Endothelial cell of umbilical vein (primary cell): Measurements from ENCODE around the gene EIF3J. TPM values are rescaled to one million over a fixed set of nuclear protein-coding genes. Genes with fewer than 3 reads are reported as not detected.

Experiments
- BruUV-seq: library from RNA; stranded (reverse); fragments of 400-500 nt; replicated peaks from 2 replicates; lab custom pipeline; 2021; lab: Mats Ljungman, UMichigan
- CTCF ChIA-PET: fragments of 300-600, 350-600 bp; sonication (Branson Sonifier 250); formaldehyde crosslinking; loops from one replicate; lab custom pipeline; 2021; ENCODE audit warnings: antibody characterized with exemption, inconsistent platforms; lab: Charles Lee
- POLR2A ChIA-PET: fragments of 300-600, 350-600 bp; sonication (Branson Sonifier 250); formaldehyde crosslinking; loops from one replicate; lab custom pipeline; 2021; ENCODE audit warnings: antibody characterized with exemption, inconsistent platforms; lab: Charles Lee
- DNase-seq: peaks from one replicate; pipeline ENCODE4 v3.0.0-alpha.2; 2011; ENCODE audit warnings: low read depth, low spot score
- FAIRE-seq: peaks from 2 replicates; lab custom pipeline; 2011; peaks lifted over from hg19 to GRCh38; lab: Jason Lieb, UNC
- H2AFZ ChIP-seq: 2 replicates; pipeline ENCODE4 v1.6.0; 2012; ENCODE audit warnings: low read depth, low read length, control low read depth, inconsistent platforms
- H3K27ac ChIP-seq: 2 replicates; pipeline ENCODE4 v1.5.1; 2011; ENCODE audit warnings: low read depth, mild to moderate bottlenecking, control low read depth, low read length, moderate library complexity; ENCODE audit not compliant: insufficient read depth
- H3K27me3 ChIP-seq, 2 experiments: 2 replicates each; pipeline versions ENCODE4 v1.6.0 to v1.6.1; 2011; ENCODE audit warnings: low read length in 2 of 2, mixed read lengths in 1 of 2; ENCODE audit not compliant: control insufficient read depth in 2 of 2, insufficient read depth in 2 of 2
- H3K36me3 ChIP-seq, 2 experiments: 2 replicates in 1 of 2; 3 replicates in 1 of 2; pipeline ENCODE4 v1.5.1; 2011; ENCODE audit warnings: low read length in 2 of 2, mild to moderate bottlenecking in 1 of 2, moderate library complexity in 1 of 2; ENCODE audit not compliant: control insufficient read depth in 2 of 2, insufficient read depth in 2 of 2; ENCODE audit errors: extremely low read depth in 1 of 2
- H3K4me1 ChIP-seq: 3 replicates; pipeline ENCODE4 v1.5.1; 2011; ENCODE audit warnings: mild to moderate bottlenecking, low read length; ENCODE audit not compliant: control insufficient read depth, insufficient read depth; ENCODE audit errors: extremely low read depth
- H3K4me2 ChIP-seq: 2 replicates; pipeline ENCODE4 v1.6.1; 2011; ENCODE audit warnings: low read length, control low read depth, mixed read lengths; ENCODE audit not compliant: insufficient read depth
- H3K4me3 ChIP-seq, 3 experiments: fragments of 200-600 bp in 1 of 3; sonication (generic), shearing (Covaris generic) in 1 of 3; replicated peaks in 1 of 3; 2 replicates each; pipeline ENCODE4 v1.5.1; 2011 to 2016; ENCODE audit warnings: control low read depth in 3 of 3, low read length in 3 of 3, mild to moderate bottlenecking in 2 of 3, inconsistent platforms in 1 of 3, low read depth in 1 of 3, moderate library complexity in 1 of 3; ENCODE audit not compliant: insufficient read depth in 1 of 3
- H3K79me2 ChIP-seq: 2 replicates; pipeline ENCODE4 v1.6.0; 2012; ENCODE audit warnings: low read length, inconsistent platforms; ENCODE audit not compliant: control insufficient read depth, insufficient read depth
- H3K9ac ChIP-seq: replicated peaks from 2 replicates; pipeline ENCODE3; 2011; ENCODE audit warnings: low read length, control low read depth; ENCODE audit not compliant: insufficient read depth; ENCODE audit errors: extremely low read depth
- H3K9me1 ChIP-seq: replicated peaks from 3 replicates; pipeline ENCODE4 v1.6.0; 2011; ENCODE audit warnings: mild to moderate bottlenecking, low read length; ENCODE audit not compliant: control insufficient read depth, insufficient read depth; ENCODE audit errors: extremely low read depth
- H3K9me3 ChIP-seq: replicated peaks from 2 replicates; pipeline ENCODE4 v1.5.1; 2012; ENCODE audit warnings: low read length, inconsistent platforms; ENCODE audit not compliant: control insufficient read depth, insufficient read depth
- H4K20me1 ChIP-seq: replicated peaks from 2 replicates; pipeline ENCODE3; 2011; ENCODE audit warnings: mild to moderate bottlenecking, low read length; ENCODE audit not compliant: control insufficient read depth, insufficient read depth; ENCODE audit errors: extremely low read depth
- EZH2 ChIP-seq: IDR thresholded peaks from 2 replicates; pipeline ENCODE4 v1.6.1; 2012; ENCODE audit warnings: borderline replicate concordance, low read depth, mild to moderate bottlenecking, moderate library complexity, low read length, inconsistent platforms; ENCODE audit not compliant: severe bottlenecking
- FOS ChIP-seq: IDR thresholded peaks from 2 replicates; pipeline ENCODE4 v1.6.1; 2011; ENCODE audit warnings: mild to moderate bottlenecking, low read length, moderate library complexity, borderline replicate concordance; ENCODE audit not compliant: insufficient read depth
- GATA2 ChIP-seq: IDR thresholded peaks from 2 replicates; pipeline ENCODE4 v1.7.0; 2011; ENCODE audit warnings: low read depth, mild to moderate bottlenecking, moderate library complexity, mixed read lengths, low read length; ENCODE audit not compliant: insufficient read length, insufficient read depth
- JUN ChIP-seq: IDR thresholded peaks from 2 replicates; pipeline ENCODE4 v1.6.1; 2011; ENCODE audit warnings: borderline replicate concordance, low read depth; ENCODE audit not compliant: insufficient read length, insufficient read depth
- MYC ChIP-seq: IDR thresholded peaks from one replicate; pipeline ENCODE4 v1.6.1; 2011; ENCODE audit warnings: mild to moderate bottlenecking, low read depth, low read length
- POLR2A ChIP-seq: IDR thresholded peaks from 2 replicates; pipeline ENCODE4 v1.6.1; 2012; ENCODE audit warnings: low read depth, mild to moderate bottlenecking, control low read depth, low read length
- POLR2AphosphoS5 ChIP-seq: IDR thresholded peaks from 2 replicates; pipeline ENCODE4 v1.6.1; 2012; ENCODE audit warnings: low read depth, mild to moderate bottlenecking, control low read depth, low read length, moderate library complexity; ENCODE audit not compliant: insufficient read depth
- dilution Hi-C: fragments of 300-500 bp; cut with MboI; formaldehyde crosslinking; loops from one replicate; pipeline ENCODE4 v1.15.0; 2019; ENCODE audit warnings: low sequenced_read_pairs; ENCODE audit not compliant: extremely low pct_ligation_motif_present
- intact Hi-C: fragments of 100-400 bp; cut with micrococcal nuclease; formaldehyde crosslinking; loops from one replicate; pipeline ENCODE4 v1.10.0; 2022
- polyA plus RNA-seq, 4 experiments: library from polyadenylated mRNA; depleted of rRNA in 3 of 4; stranded (reverse) in 3 of 4; unstranded in 1 of 4; fragments of >200 nt; gene quantifications; 2 replicates each; pipeline versions ENCODE4 v1.2.1 to v1.2.3, GENCODE V29; 2011 to 2012; ENCODE audit warnings: missing spikeins in 1 of 4
- total RNA-seq: library from RNA; stranded (reverse); gene quantifications from 2 replicates; pipeline ENCODE4 v1.2.3, GENCODE V29; 2021
- TF ChIP-seq, protein P1 (sequence below), 2 donors: IDR thresholded peaks; 1 replicate in 1 of 2; 2 replicates in 1 of 2; pipeline ENCODE4 v1.5.1; 2011; ENCODE audit warnings: low read length in 2 of 2, mild to moderate bottlenecking in 2 of 2, moderate library complexity in 2 of 2, control low read depth in 1 of 2, inconsistent platforms in 1 of 2, low read depth in 1 of 2; ENCODE audit not compliant: insufficient read depth in 1 of 2; ENCODE audit errors: extremely low read depth in 1 of 2
- TF ChIP-seq, protein P2 (sequence below): IDR thresholded peaks from 2 replicates; pipeline ENCODE4 v1.6.1; 2011; ENCODE audit not compliant: insufficient read depth, insufficient read length

EIF3J gene
- total and polyA plus RNA-seq, 2 donors (not counting 3 experiments of a cell fraction or from before 2014, with no cell fraction given): 35.4 to 150 TPM

DNA sequence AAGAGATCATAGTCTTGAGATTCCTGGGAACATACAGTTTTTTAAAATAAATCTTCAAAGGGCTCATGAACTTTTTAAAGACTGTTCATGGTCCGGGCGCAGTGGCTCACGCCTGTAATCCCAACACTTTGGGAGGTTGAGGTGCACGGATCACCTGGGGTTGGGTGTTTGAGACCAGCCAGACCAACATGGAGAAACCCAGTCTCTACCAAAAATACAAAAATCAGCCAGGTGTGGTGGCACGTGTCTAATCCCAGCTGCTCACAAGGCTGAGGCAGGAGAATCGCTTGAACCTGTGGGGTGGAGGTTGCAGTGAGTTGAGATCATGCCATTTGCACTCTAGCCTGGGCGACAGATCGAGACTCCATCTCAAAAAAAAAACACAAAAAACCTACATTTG is 41.4 kb upstream of the EIF3J start:
- no peak for FAIRE-seq
- Histone ChIP-seq H2AFZ (no peak overlapping the region), H3K27me3 (no peaks in the 10 kb centered on the region), H3K79me2 (peaks cover 5% of the 10 kb centered on the region), H3K4me1 (no peaks in the 10 kb centered on the region), H3K9me3 (no peaks in the 10 kb centered on the region), H3K27ac (no peak overlapping the region), H3K4me2 (no peak overlapping the region), H4K20me1 (no peaks in the 10 kb centered on the region), H3K4me3 (no peak overlapping the region), H3K9me1 (no peaks in the 10 kb centered on the region), H3K36me3 (peaks cover 0 to 2% of the 10 kb centered on the region in 2 experiments), H3K9ac (no peak overlapping the region)
- TF ChIP-seq JUN (no peak), MYC (no peak)
- POLR2A ChIA-PET: no interaction called here
- dilution Hi-C loops (no loop called here), intact Hi-C loops (no loop called here)
- CTCF ChIA-PET: no interaction called here
- no peak for DNase-seq
- no TSS peak for BruUV-seq

DNA sequence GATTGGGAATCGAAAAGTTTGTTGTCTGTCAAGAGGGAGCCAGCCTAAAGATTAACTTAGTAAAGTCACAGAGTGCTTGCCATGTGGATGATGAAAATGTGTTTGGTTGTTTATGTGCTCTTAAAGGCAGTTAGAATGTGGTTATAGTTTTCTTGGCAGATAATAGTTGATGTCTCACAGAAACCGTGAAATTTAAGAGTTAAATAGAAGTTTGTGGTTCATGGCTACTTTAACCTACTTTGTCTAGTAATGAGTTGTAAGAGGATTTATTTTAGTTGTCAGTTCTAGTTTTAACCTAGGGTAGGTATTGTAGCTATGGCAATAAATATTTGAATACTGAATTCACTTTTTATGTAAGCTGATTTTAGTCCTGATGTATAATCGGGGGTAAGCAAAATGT is 36.4 kb upstream of the EIF3J start:
- peaks cover 6% of the 10 kb centered on the region in 2 experiments for H3K36me3 ChIP-seq
- POLR2A ChIA-PET: no interaction called here
- intact Hi-C loops: loop anchor here (2.0 to 5.0 kb wide), 3 partner anchors 283 to 628 kb away; no protein-coding TSS in a partner anchor

More for the DNA sequence above, 36.4 kb upstream of the EIF3J start:
- DNase-seq (no peak), FAIRE-seq (no peak)
- Histone ChIP-seq H3K27ac (no peak overlapping the region), H3K27me3 (no peaks in the 10 kb centered on the region), H3K9me1 (no peaks in the 10 kb centered on the region), H3K4me1 (no peaks in the 10 kb centered on the region), H3K4me2 (no peak overlapping the region), H4K20me1 (no peaks in the 10 kb centered on the region), H3K4me3 (no peak overlapping the region), H2AFZ (no peak overlapping the region), H3K9ac (no peak overlapping the region), H3K79me2 (peaks cover 1% of the 10 kb centered on the region), H3K9me3 (no peaks in the 10 kb centered on the region)
- CTCF ChIA-PET: interaction anchor here (1.2 to 3.0 kb wide), 23 partner anchors 9 to 673 kb away, joined by 3 to 57 read pairs (median 9); partner anchors contain the start of genes CTDSPL2 and GOLM2
- no TSS peak for BruUV-seq
- TF ChIP-seq, protein P1, sequence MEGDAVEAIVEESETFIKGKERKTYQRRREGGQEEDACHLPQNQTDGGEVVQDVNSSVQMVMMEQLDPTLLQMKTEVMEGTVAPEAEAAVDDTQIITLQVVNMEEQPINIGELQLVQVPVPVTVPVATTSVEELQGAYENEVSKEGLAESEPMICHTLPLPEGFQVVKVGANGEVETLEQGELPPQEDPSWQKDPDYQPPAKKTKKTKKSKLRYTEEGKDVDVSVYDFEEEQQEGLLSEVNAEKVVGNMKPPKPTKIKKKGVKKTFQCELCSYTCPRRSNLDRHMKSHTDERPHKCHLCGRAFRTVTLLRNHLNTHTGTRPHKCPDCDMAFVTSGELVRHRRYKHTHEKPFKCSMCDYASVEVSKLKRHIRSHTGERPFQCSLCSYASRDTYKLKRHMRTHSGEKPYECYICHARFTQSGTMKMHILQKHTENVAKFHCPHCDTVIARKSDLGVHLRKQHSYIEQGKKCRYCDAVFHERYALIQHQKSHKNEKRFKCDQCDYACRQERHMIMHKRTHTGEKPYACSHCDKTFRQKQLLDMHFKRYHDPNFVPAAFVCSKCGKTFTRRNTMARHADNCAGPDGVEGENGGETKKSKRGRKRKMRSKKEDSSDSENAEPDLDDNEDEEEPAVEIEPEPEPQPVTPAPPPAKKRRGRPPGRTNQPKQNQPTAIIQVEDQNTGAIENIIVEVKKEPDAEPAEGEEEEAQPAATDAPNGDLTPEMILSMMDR (IDR thresholded peaks at IDR 0.05; ENCODE audit: extremely low read depth in 1 of 2, insufficient read depth in 1 of 2, low read depth in 1 of 2, low read length in 2 of 2): no peak
- TF ChIP-seq, protein P2, sequence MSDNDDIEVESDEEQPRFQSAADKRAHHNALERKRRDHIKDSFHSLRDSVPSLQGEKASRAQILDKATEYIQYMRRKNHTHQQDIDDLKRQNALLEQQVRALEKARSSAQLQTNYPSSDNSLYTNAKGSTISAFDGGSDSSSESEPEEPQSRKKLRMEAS: no peak
- TF ChIP-seq POLR2AphosphoS5 (no peak), EZH2 (no peak), POLR2A (no peak), MYC (no peak), FOS (no peak), JUN (no peak), GATA2 (no peak)
- dilution Hi-C loops: no loop called here
